K562 (cell line): ENCODE data around the gene GRIN2D. TPM values are rescaled to one million over a fixed set of nuclear protein-coding genes. Genes with fewer than 3 reads are reported as not detected.

Source experiments
- CBX1 ChIP-seq: sonication (generic); IDR thresholded peaks from 2 replicates; pipeline ENCODE4 v1.6.1; 2016; ENCODE audit warnings: antibody characterized with exemption, low read depth, mild to moderate bottlenecking
- GTF2F1 ChIP-seq: IDR thresholded peaks from 2 replicates; pipeline ENCODE4 v1.6.1; 2011; ENCODE audit warnings: low read depth, low read length, improper control_type of control experiment
- HDAC1 ChIP-seq, 2 experiments: fragments of 450-650 bp; IDR thresholded peaks; 2 replicates each; pipeline ENCODE4 v1.6.1; 2016 to 2017; ENCODE audit warnings: inconsistent platforms in 1 of 2, mild to moderate bottlenecking in 1 of 2, moderate library complexity in 1 of 2
- MAFK ChIP-seq: IDR thresholded peaks from 2 replicates; pipeline ENCODE4 v1.6.1; 2011; ENCODE audit warnings: low read length, improper control_type of control experiment
- NFE2L1 ChIP-seq: fragments of 450-650 bp; IDR thresholded peaks from 2 replicates; pipeline ENCODE4 v1.6.1; 2016; ENCODE audit warnings: missing genetic modification characterization, low read depth, mild to moderate bottlenecking, missing compliant biosample characterization, moderate library complexity, borderline replicate concordance
- NFXL1 ChIP-seq: fragments of 450-650 bp; formaldehyde crosslinking; IDR thresholded peaks from 2 replicates; pipeline ENCODE4 v1.4.0; 2021; ENCODE audit warnings: mild to moderate bottlenecking
- NUFIP1 ChIP-seq: fragments of 450-650 bp; IDR thresholded peaks from 2 replicates; pipeline ENCODE4 v1.6.1; 2018; ENCODE audit not compliant: partially characterized antibody
- PYGO2 ChIP-seq: fragments of 450-650 bp; IDR thresholded peaks from 2 replicates; pipeline ENCODE4 v1.6.1; 2016; ENCODE audit warnings: mild to moderate bottlenecking, missing genetic modification characterization, moderate library complexity, missing compliant biosample characterization
- RCOR1 ChIP-seq, 2 experiments: IDR thresholded peaks; 2 replicates each; pipeline ENCODE4 v1.6.1; 2012; ENCODE audit warnings: low read depth in 2 of 2, low read length in 2 of 2, borderline replicate concordance in 1 of 2, improper control_type of control experiment in 1 of 2
- SAFB ChIP-seq: fragments of 200-400 bp; formaldehyde crosslinking; IDR thresholded peaks from 2 replicates; pipeline ENCODE4 v1.6.1; 2017; ENCODE audit warnings: low read depth, low read length, borderline replicate concordance
- SMARCB1 ChIP-seq: IDR thresholded peaks from 2 replicates; pipeline ENCODE4 v1.6.1; 2011; ENCODE audit warnings: improper control_type of control experiment, low read depth; ENCODE audit not compliant: insufficient read length
- SMARCC2 ChIP-seq: fragments of 450-650 bp; IDR thresholded peaks from 2 replicates; pipeline ENCODE4 v1.6.1; 2017; ENCODE audit warnings: antibody characterized with exemption, moderate library complexity, mild to moderate bottlenecking, low read depth
- SREBF2 ChIP-seq: sonication (generic); formaldehyde crosslinking; IDR thresholded peaks from 2 replicates; pipeline ENCODE4 v1.4.0; 2020; ENCODE audit warnings: mild to moderate bottlenecking, missing genetic modification reagents
- ZBTB7A ChIP-seq: IDR thresholded peaks from 2 replicates; pipeline ENCODE4 v1.6.1; 2011; ENCODE audit warnings: low read depth, mild to moderate bottlenecking, low read length, moderate library complexity, borderline replicate concordance; ENCODE audit not compliant: control insufficient read depth
- ZNF253 ChIP-seq: fragments of 250-450 bp; sonication (Bioruptor Pico); conservative IDR thresholded peaks from 2 replicates; pipeline ENCODE4 v1.6.1; 2021; ENCODE audit warnings: mild to moderate bottlenecking
- ZNF551 ChIP-seq: fragments of 250-450 bp; sonication (Bioruptor Pico); IDR thresholded peaks from 2 replicates; pipeline ENCODE4 v1.5.0; 2021; ENCODE audit warnings: mild to moderate bottlenecking, moderate library complexity
- ZNF785 ChIP-seq: fragments of 250-450 bp; sonication (Bioruptor Pico); IDR thresholded peaks from 2 replicates; pipeline ENCODE4 v1.4.0; 2020; ENCODE audit warnings: mild to moderate bottlenecking
- polyA plus RNA-seq, 8 experiments: library from polyadenylated mRNA; depleted of rRNA in 4 of 8; stranded (reverse) in 5 of 8; unstranded in 3 of 8; fragments of >200 nt; fragmentation: Nextera tagmentation in 2 of 8; fragmentation: Illumina TruSeq in 1 of 8; extraction: Ambion mirVana in 2 of 8; extraction: Trizol in 1 of 8; gene quantifications; 2 replicates each; pipeline versions ENCODE4 v1.2.1 to v1.2.3, GENCODE V29; 2011 to 2014; ENCODE audit warnings: inconsistent platforms in 1 of 8, missing spikeins in 1 of 8
- total RNA-seq, 7 experiments: library from RNA; depleted of rRNA in 6 of 7; stranded (reverse); fragments of >200 nt in 6 of 7; fragmentation: Illumina TruSeq in 2 of 7; extraction: Trizol in 2 of 7; gene quantifications; 2 replicates each; pipeline versions ENCODE4 v1.2.1 to v1.2.3, GENCODE V29; 2011 to 2021; ENCODE audit warnings: low replicate concordance in 1 of 7
- TF ChIP-seq, protein P1 (sequence below): IDR thresholded peaks from 2 replicates; pipeline ENCODE4 v1.6.1; 2011; ENCODE audit not compliant: insufficient read length; ENCODE audit errors: extremely low read depth
- TF ChIP-seq, protein P2 (sequence below), 2 experiments: fragments of 450-650 bp in 1 of 2; sonication (generic) in 1 of 2; formaldehyde crosslinking in 1 of 2; IDR thresholded peaks in 1 of 2; conservative IDR thresholded peaks in 1 of 2; 2 replicates each; pipeline versions ENCODE4 v1.6.1 to v1.8.1; 2016 to 2023; ENCODE audit warnings: mild to moderate bottlenecking in 2 of 2, moderate library complexity in 2 of 2, inconsistent platforms in 1 of 2, missing genetic modification reagents in 1 of 2
- TF ChIP-seq, protein P3 (sequence below): fragments of 450-650 bp; IDR thresholded peaks from 2 replicates; pipeline ENCODE4 v1.7.1; 2018; ENCODE audit warnings: mild to moderate bottlenecking, low read depth; ENCODE audit not compliant: partially characterized antibody
- TF ChIP-seq, protein P4 (sequence below): fragments of 250-450 bp; sonication (Bioruptor Pico); IDR thresholded peaks from 2 replicates; pipeline ENCODE4 v1.4.0; 2020; ENCODE audit warnings: borderline replicate concordance

Gene GRIN2D
- total and polyA plus RNA-seq, 9 of the 15 experiments (the other 6 are each of a cell fraction or from before 2014, with no cell fraction given): 0.32 to 31.5 (median 1.8) TPM

DNA sequence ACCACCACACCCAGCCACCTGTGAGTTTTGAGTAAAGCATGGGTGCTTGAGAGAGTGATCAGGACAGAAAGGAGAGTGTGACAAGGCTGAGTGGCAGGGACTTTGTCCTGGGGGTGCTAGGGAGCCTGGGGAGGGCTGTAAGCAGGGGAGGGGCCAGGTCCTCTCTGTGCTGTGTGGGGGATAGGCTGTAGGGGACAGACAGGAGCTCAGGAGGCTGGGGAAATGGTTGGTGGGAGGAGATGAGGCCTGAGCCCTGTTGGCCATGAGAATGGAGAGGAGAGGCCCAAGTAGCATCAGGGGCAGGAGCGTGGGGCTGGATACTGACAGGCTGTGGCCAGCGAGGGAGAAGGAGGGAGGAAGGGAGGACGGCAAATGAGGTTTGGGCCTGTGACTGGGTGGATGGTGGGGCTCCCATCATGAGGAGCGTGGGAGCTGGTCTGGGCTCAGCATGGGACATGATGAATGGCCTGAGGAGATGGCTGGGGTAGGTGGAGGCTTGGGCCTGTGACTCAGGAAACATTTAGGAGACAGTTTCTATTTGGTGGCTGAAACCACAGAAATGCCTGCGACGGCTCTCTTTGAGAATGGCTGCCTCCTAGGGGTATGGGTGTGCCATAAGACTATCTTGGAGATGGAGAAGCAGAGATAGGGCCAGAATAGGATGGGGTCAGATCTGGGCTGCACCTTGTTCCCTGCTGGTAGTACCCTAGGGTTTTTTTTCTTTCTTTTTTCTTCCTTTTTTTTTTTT is 25.0 kb downstream of the GRIN2D start (continued):
- TF ChIP-seq SREBF2 (CRISPR knock-in tag): no peak
- TF ChIP-seq GTF2F1: no peak
- 0 out of 2 replicates have a peak, but pooled peaks have one; percentile 10 for TF ChIP-seq MAFK
- no peak for TF ChIP-seq HDAC1 (IDR thresholded peaks at IDR 0.05)
- TF ChIP-seq CBX1: no peak
- TF ChIP-seq ZNF253: no peak
- TF ChIP-seq SAFB: no peak
- peak in 1 of 2 experiments; percentile 61; a peak in 1 of 4 replicates for TF ChIP-seq RCOR1 (IDR thresholded peaks at IDR 0.05; ENCODE audit: borderline replicate concordance in 1 of 2, low read depth in 2 of 2, low read length in 2 of 2)
- TF ChIP-seq NFXL1: no peak
- TF ChIP-seq, protein P1, sequence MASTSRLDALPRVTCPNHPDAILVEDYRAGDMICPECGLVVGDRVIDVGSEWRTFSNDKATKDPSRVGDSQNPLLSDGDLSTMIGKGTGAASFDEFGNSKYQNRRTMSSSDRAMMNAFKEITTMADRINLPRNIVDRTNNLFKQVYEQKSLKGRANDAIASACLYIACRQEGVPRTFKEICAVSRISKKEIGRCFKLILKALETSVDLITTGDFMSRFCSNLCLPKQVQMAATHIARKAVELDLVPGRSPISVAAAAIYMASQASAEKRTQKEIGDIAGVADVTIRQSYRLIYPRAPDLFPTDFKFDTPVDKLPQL: no peak
- no peak for TF ChIP-seq NFE2L1 (tag)
- no peak for TF ChIP-seq NUFIP1
- TF ChIP-seq, protein P2, sequence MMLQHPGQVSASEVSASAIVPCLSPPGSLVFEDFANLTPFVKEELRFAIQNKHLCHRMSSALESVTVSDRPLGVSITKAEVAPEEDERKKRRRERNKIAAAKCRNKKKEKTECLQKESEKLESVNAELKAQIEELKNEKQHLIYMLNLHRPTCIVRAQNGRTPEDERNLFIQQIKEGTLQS (IDR thresholded peaks at IDR 0.05): no peak
- TF ChIP-seq, protein P2 (CRISPR knock-in tag; conservative IDR thresholded peaks at IDR 0.05): no peak
- TF ChIP-seq SMARCB1: no peak
- TF ChIP-seq, protein P3, sequence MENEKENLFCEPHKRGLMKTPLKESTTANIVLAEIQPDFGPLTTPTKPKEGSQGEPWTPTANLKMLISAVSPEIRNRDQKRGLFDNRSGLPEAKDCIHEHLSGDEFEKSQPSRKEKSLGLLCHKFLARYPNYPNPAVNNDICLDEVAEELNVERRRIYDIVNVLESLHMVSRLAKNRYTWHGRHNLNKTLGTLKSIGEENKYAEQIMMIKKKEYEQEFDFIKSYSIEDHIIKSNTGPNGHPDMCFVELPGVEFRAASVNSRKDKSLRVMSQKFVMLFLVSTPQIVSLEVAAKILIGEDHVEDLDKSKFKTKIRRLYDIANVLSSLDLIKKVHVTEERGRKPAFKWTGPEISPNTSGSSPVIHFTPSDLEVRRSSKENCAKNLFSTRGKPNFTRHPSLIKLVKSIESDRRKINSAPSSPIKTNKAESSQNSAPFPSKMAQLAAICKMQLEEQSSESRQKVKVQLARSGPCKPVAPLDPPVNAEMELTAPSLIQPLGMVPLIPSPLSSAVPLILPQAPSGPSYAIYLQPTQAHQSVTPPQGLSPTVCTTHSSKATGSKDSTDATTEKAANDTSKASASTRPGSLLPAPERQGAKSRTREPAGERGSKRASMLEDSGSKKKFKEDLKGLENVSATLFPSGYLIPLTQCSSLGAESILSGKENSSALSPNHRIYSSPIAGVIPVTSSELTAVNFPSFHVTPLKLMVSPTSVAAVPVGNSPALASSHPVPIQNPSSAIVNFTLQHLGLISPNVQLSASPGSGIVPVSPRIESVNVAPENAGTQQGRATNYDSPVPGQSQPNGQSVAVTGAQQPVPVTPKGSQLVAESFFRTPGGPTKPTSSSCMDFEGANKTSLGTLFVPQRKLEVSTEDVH: no peak
- TF ChIP-seq ZNF785 (CRISPR knock-in tag): no peak
- TF ChIP-seq, protein P4, sequence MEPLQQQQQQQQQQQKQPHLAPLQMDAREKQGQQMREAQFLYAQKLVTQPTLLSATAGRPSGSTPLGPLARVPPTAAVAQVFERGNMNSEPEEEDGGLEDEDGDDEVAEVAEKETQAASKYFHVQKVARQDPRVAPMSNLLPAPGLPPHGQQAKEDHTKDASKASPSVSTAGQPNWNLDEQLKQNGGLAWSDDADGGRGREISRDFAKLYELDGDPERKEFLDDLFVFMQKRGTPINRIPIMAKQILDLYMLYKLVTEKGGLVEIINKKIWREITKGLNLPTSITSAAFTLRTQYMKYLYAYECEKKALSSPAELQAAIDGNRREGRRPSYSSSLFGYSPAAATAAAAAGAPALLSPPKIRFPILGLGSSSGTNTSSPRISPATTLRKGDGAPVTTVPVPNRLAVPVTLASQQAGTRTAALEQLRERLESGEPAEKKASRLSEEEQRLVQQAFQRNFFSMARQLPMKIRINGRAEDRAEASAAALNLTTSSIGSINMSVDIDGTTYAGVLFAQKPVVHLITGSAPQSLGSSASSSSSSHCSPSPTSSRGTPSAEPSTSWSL (CRISPR knock-in tag): no peak
- no peak for TF ChIP-seq SMARCC2
- no peak for TF ChIP-seq ZNF551
- no peak for TF ChIP-seq ZBTB7A
- TF ChIP-seq PYGO2 (tag): no peak
